Neural progenitor cell (in vitro differentiated cells): ENCODE measurements around the gene PLEKHN1. TPM values are rescaled to one million over a fixed set of nuclear protein-coding genes. Genes with fewer than 3 reads are reported as not detected.

ENCODE experiments used
- DNase-seq: peaks from one replicate; pipeline ENCODE4 v3.0.0-alpha.2; 2016; ENCODE audit warnings: low spot score
- H2AFZ ChIP-seq: fragments of 200-600 bp; sonication (generic); replicated peaks from 2 replicates; pipeline ENCODE4 v1.6.1; 2016; ENCODE audit warnings: antibody characterized with exemption
- H3F3A ChIP-seq: fragments of 200-600 bp; sonication (generic); 2 replicates; pipeline ENCODE4 v1.6.1; 2016; ENCODE audit warnings: antibody characterized with exemption, low read depth
- H3K27ac ChIP-seq: fragments of 200-600 bp; sonication (generic); 2 replicates; pipeline ENCODE4 v1.5.1; 2016; ENCODE audit warnings: mild to moderate bottlenecking
- H3K27me3 ChIP-seq: fragments of 200-600 bp; sonication (generic); 2 replicates; pipeline ENCODE4 v1.6.1; 2016; ENCODE audit warnings: mild to moderate bottlenecking, moderate library complexity
- H3K36me3 ChIP-seq: fragments of 200-600 bp; sonication (generic); 2 replicates; pipeline ENCODE4 v1.5.1; 2016
- H3K4me1 ChIP-seq: fragments of 200-600 bp; sonication (generic); 2 replicates; pipeline ENCODE4 v1.6.1; 2016; ENCODE audit warnings: mixed run types
- H3K4me2 ChIP-seq: fragments of 200-600 bp; sonication (generic); 2 replicates; pipeline ENCODE4 v1.6.1; 2016
- H3K4me3 ChIP-seq: fragments of 200-600 bp; sonication (generic); 2 replicates; pipeline ENCODE4 v1.5.1; 2016
- H3K79me2 ChIP-seq: fragments of 200-600 bp; sonication (generic); 2 replicates; pipeline ENCODE4 v1.6.1; 2016; ENCODE audit warnings: low read depth
- H3K9ac ChIP-seq: fragments of 200-600 bp; sonication (generic); 2 replicates; pipeline ENCODE4 v1.6.1; 2016
- H3K9me3 ChIP-seq: fragments of 200-600 bp; sonication (generic); 2 replicates; pipeline ENCODE4 v1.5.1; 2016; ENCODE audit warnings: low read depth
- H4K20me1 ChIP-seq: fragments of 200-600 bp; sonication (generic); 2 replicates; pipeline ENCODE4 v1.6.1; 2016; ENCODE audit warnings: low read depth
- H3K27ac Mint-ChIP-seq: 3 replicates; pipeline ENCODE4 v1.8.0; 2021; ENCODE audit warnings: mixed read lengths
- H3K27me3 Mint-ChIP-seq: 2 replicates; pipeline ENCODE4 v1.8.0; 2022; ENCODE audit warnings: low read depth, mild to moderate bottlenecking, inconsistent platforms, moderate library complexity, mixed read lengths; ENCODE audit not compliant: insufficient read depth
- H3K36me3 Mint-ChIP-seq: 3 replicates; pipeline ENCODE4 v1.8.0; 2021; ENCODE audit warnings: mixed read lengths
- H3K4me1 Mint-ChIP-seq: 3 replicates; pipeline ENCODE4 v1.8.0; 2021; ENCODE audit warnings: mixed read lengths
- H3K4me3 Mint-ChIP-seq: 3 replicates; pipeline ENCODE4 v1.8.0; 2021; ENCODE audit warnings: mild to moderate bottlenecking, moderate library complexity, mixed read lengths
- H3K9me3 Mint-ChIP-seq: 3 replicates; pipeline ENCODE4 v1.8.0; 2020; ENCODE audit warnings: mixed read lengths
- EZH2 ChIP-seq: fragments of 200-600 bp; sonication (generic); IDR thresholded peaks from 2 replicates; pipeline ENCODE4 v1.6.1; 2017; ENCODE audit warnings: antibody characterized with exemption, mild to moderate bottlenecking, moderate library complexity
- EZH2phosphoT487 ChIP-seq: fragments of 200-600 bp; sonication (generic); IDR thresholded peaks from 2 replicates; pipeline ENCODE4 v1.6.1; 2017; ENCODE audit warnings: antibody characterized with exemption
- total RNA-seq: library from RNA; depleted of rRNA; stranded (reverse); fragments of >200 nt; gene quantifications from 2 replicates; pipeline ENCODE4 v1.2.3, GENCODE V29; 2015; ENCODE audit warnings: low replicate concordance
- TF ChIP-seq, protein P1 (sequence below): fragments of 200-600 bp; sonication (generic); IDR thresholded peaks from 2 replicates; pipeline ENCODE4 v1.5.1; 2017; ENCODE audit warnings: antibody characterized with exemption, mild to moderate bottlenecking

The PLEKHN1 gene
- total RNA-seq, 1 donor from 2014 or later = not detected

DNA sequence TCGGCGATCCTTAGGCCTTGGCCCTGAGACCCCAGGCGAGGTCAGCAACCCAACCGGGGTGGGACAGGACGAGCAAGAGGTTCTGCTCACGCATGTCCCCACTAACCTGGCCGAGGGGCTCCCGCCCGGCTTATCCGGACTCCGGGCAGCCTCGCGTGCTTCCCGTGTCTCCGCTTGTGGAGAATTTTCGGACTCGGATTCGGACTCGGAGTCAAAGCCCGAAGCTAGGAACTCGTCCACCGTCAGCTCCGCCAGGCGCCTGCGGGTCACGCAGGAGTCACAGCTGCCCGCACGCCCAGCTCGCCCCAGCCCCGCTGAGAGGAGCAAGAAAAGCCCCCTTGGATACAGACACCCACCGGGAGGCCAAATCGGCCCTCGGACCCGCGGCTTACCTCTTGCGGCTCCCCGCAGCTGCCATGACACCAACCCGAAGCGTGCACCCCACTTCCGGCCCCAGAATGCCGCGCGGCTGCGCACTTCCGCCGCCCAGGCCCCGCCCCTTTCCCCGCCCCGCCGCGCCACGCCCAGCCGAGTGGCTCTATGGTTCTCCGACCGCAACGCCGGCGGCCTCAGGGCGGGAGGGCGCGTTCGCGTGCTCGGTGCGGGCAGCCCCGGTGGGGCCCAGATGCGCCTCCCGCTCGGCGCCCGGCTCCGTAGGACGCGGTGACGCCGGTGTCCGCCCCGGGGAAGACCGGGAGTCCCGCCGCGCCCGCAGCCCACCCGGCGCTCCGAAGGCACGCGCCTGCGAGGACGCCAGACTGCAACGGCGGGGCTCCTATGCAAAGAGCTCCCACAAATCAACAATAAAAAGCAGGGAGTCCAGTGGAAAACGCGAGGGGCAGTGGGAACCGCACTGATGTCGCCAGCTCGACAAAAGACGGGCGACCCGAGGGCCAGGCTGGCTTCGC is 7.2 kb upstream of the PLEKHN1 start, which contains the start of gene NOC2L:
Gene NOC2L, minus strand, starts transcription at position 434 of the 908 bp plus-strand sequence. Its CDS starts 16 bp downstream, at position 418.
- peak within 1 kb of the TSS; percentile 90 for H3K9ac ChIP-seq
- no peak for TF ChIP-seq EZH2phosphoT487
- TF ChIP-seq EZH2 = no peak
- TF ChIP-seq, protein P1, sequence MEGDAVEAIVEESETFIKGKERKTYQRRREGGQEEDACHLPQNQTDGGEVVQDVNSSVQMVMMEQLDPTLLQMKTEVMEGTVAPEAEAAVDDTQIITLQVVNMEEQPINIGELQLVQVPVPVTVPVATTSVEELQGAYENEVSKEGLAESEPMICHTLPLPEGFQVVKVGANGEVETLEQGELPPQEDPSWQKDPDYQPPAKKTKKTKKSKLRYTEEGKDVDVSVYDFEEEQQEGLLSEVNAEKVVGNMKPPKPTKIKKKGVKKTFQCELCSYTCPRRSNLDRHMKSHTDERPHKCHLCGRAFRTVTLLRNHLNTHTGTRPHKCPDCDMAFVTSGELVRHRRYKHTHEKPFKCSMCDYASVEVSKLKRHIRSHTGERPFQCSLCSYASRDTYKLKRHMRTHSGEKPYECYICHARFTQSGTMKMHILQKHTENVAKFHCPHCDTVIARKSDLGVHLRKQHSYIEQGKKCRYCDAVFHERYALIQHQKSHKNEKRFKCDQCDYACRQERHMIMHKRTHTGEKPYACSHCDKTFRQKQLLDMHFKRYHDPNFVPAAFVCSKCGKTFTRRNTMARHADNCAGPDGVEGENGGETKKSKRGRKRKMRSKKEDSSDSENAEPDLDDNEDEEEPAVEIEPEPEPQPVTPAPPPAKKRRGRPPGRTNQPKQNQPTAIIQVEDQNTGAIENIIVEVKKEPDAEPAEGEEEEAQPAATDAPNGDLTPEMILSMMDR = no peak
- no peaks in the 10 kb centered on the region for H3F3A ChIP-seq
- peak within 1 kb of the TSS; percentile 97 for H3K4me2 ChIP-seq
- H3K9me3 Mint-ChIP-seq = no peaks in the 10 kb centered on the region
- peaks cover 9% of the 10 kb centered on the region for H3K27me3 Mint-ChIP-seq
- peaks cover 4% of the 10 kb centered on the region for H3K4me1 ChIP-seq
- peak within 1 kb of the TSS; percentile 94 for H3K4me3 Mint-ChIP-seq
- no peak within 1 kb of the TSS for H3K27ac ChIP-seq
- peaks cover 22% of the 10 kb centered on the region for H3K79me2 ChIP-seq
- peaks cover 8% of the 10 kb centered on the region for H3K4me1 Mint-ChIP-seq
- H3K36me3 Mint-ChIP-seq = peaks cover 12% of the 10 kb centered on the region
- H3K4me3 ChIP-seq = peak within 1 kb of the TSS; percentile 87
- no peak within 1 kb of the TSS for H2AFZ ChIP-seq
- peak; percentile 94 for DNase-seq
- peaks cover 30% of the 10 kb centered on the region for H3K27me3 ChIP-seq
- no peaks in the 10 kb centered on the region for H3K36me3 ChIP-seq
- H4K20me1 ChIP-seq = peaks cover 28% of the 10 kb centered on the region
- peak within 1 kb of the TSS; percentile 57 for H3K27ac Mint-ChIP-seq
- H3K9me3 ChIP-seq = no peaks in the 10 kb centered on the region

DNA sequence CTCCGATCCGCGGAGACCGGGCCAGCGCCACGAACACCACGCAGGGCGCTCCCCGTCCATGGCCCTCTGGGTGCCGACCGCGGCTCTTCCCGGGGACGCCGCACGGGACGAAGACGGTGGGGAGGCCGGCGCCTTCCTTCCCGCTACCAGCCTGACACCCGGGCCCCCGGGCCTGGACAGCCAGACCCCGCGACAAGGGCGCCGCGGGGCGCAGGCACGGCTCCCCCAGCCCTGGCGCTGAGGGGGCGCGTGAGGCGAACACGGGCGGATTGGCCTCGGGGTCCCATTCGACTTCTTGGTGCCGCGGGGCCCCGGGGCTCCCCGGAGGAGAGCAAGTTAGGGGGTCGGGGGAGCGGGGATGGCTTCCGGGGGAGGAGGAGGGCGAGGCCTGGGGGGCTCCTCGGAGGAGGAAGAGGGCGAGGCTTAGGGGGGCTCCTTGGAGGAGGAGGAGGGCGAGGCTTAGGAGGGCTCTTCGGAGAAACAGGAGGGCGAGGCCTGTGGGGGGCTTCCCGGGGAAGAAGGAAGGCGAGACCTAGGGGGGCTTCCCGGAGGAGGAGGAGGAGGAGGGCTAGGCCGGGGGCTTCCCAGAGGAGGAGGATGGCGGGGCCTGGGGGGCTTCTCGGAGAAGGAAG is 6.4 kb upstream of the PLEKHN1 start:
- H3K27me3 ChIP-seq = peaks cover 31% of the 10 kb centered on the region
- Mint-ChIP-seq H3K27me3 (peaks cover 10% of the 10 kb centered on the region), H3K9me3 (no peaks in the 10 kb centered on the region), H3K4me3 (peak overlapping the region; percentile 83), H3K27ac (no peak overlapping the region), H3K36me3 (peaks cover 12% of the 10 kb centered on the region), H3K4me1 (peaks cover 8% of the 10 kb centered on the region)
- H3K4me2 ChIP-seq = peak overlapping the region; percentile 92
- no peak overlapping the region for H3K9ac ChIP-seq
- TF ChIP-seq, protein P1 = no peak
- peak; percentile 84 for TF ChIP-seq EZH2
- TF ChIP-seq EZH2phosphoT487 = peak; percentile 71
- H3K4me3 ChIP-seq = peak overlapping the region; percentile 87
- peaks cover 22% of the 10 kb centered on the region for H3K79me2 ChIP-seq
- DNase-seq = no peak
- H3K9me3 ChIP-seq = no peaks in the 10 kb centered on the region
- no peak overlapping the region for H2AFZ ChIP-seq
- H3F3A ChIP-seq = no peaks in the 10 kb centered on the region
- no peaks in the 10 kb centered on the region for H3K36me3 ChIP-seq
- H3K4me1 ChIP-seq = peaks cover 4% of the 10 kb centered on the region
- no peak overlapping the region for H3K27ac ChIP-seq
- H4K20me1 ChIP-seq = peaks cover 29% of the 10 kb centered on the region

DNA sequence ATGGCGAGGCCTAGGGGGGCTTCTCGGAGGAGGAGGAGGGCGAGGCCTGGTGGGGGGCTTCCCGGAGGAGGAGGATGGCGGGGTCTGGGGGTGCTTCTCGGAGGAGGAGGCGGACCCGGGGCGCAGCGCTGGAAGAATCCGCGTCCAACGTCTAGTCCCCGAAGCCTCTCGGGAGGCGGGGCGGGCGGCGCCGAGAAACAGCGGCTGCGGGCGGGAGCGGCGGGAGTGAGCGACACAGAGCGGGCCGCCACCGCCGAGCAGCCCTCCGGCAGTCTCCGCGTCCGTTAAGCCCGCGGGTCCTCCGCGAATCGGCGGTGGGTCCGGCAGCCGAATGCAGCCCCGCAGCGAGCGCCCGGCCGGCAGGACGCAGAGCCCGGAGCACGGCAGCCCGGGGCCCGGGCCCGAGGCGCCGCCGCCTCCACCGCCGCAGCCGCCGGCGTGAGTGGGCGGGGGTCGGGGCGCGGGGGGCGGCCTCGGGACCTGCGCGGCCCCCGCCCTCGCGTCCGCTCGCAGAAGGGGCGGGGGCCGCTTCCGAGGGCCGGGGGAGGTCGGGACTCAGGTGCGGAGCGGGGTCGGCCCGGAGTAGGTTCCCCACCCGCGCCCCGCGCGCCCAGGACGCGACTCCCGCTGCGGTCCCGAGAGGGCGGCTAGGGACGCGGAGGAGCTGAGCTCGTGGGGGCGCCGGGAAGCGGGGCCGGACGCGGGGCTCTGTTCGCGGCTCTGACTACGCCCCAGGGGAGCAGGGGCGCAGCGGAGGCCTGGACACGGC is 5.7 kb upstream of the PLEKHN1 start, which contains the start of gene KLHL17:
Gene KLHL17, plus strand, starts transcription at position 222 of the 769 bp plus-strand sequence. Its CDS starts 110 bp downstream, at position 332.
- Histone ChIP-seq H3K4me2 (peak within 1 kb of the TSS; percentile 92), H3K9me3 (no peaks in the 10 kb centered on the region), H4K20me1 (peaks cover 36% of the 10 kb centered on the region), H2AFZ (no peak within 1 kb of the TSS), H3K27ac (no peak within 1 kb of the TSS), H3K36me3 (no peaks in the 10 kb centered on the region), H3K4me3 (peak within 1 kb of the TSS; percentile 87), H3K9ac (no peak within 1 kb of the TSS), H3K27me3 (peaks cover 38% of the 10 kb centered on the region), H3K4me1 (peaks cover 4% of the 10 kb centered on the region), H3K79me2 (peaks cover 22% of the 10 kb centered on the region), H3F3A (no peaks in the 10 kb centered on the region)
- Mint-ChIP-seq H3K4me1 (peaks cover 8% of the 10 kb centered on the region), H3K9me3 (no peaks in the 10 kb centered on the region), H3K36me3 (peaks cover 8% of the 10 kb centered on the region), H3K4me3 (peak within 1 kb of the TSS; percentile 83), H3K27ac (no peak within 1 kb of the TSS), H3K27me3 (peaks cover 15% of the 10 kb centered on the region)
- TF ChIP-seq EZH2 = no peak
- no peak for TF ChIP-seq EZH2phosphoT487
- TF ChIP-seq, protein P1 = no peak
- peak; percentile 87 for DNase-seq
